Upper lobe of left lung (tissue), 6 donors: ENCODE measurements around the gene TMTC1. TPM values are rescaled to one million over a fixed set of nuclear protein-coding genes. Genes with fewer than 3 reads are reported as not detected.

Experiments used
- ATAC-seq, 2 donors: fragments of 200-7000 bp; cut with Tn5 transposase; one replicate each; pipeline ENCODE4 v1.9.1; 2022; ENCODE audit warnings: mild to moderate bottlenecking in 2 of 2, moderate library complexity in 2 of 2; ENCODE audit not compliant: low FRiP score in 2 of 2
- DNase-seq, 2 donors: peaks; one replicate each; pipeline ENCODE4 v3.0.0-alpha.2; 2019 to 2020
- H3K27ac ChIP-seq, 4 donors: fragments of 200-600 bp; sonication (generic); one replicate each; pipeline ENCODE4 v1.5.1; 2016 to 2019
- H3K27me3 ChIP-seq, 4 donors: fragments of 200-600 bp; sonication (generic); one replicate each; pipeline ENCODE4 v1.5.1; 2017 to 2019
- H3K36me3 ChIP-seq, 4 donors: fragments of 200-600 bp; sonication (generic); one replicate each; pipeline ENCODE4 v1.5.1; 2016 to 2019
- H3K4me1 ChIP-seq, 4 donors: fragments of 200-600 bp; sonication (generic); one replicate each; pipeline ENCODE4 v1.5.1; 2018 to 2019
- H3K4me3 ChIP-seq, 4 donors: fragments of 200-600 bp; sonication (generic); one replicate each; pipeline ENCODE4 v1.5.1; 2017 to 2019; ENCODE audit warnings: mild to moderate bottlenecking in 2 of 4, moderate library complexity in 1 of 4
- H3K9me3 ChIP-seq, 4 donors: fragments of 200-600 bp; sonication (generic); one replicate each; pipeline ENCODE4 v1.5.1; 2018 to 2019
- CTCF ChIP-seq, 6 experiments: fragments of 450-650 bp in 4 of 6; fragments of 200-600 bp in 2 of 6; sonication (generic) in 2 of 6; IDR thresholded peaks; one replicate each; pipeline ENCODE4 v1.5.1; 2016 to 2019; ENCODE audit warnings: antibody characterized with exemption in 6 of 6
- EP300 ChIP-seq, 4 donors: sonication (generic); formaldehyde crosslinking; IDR thresholded peaks; one replicate each; pipeline ENCODE4 v1.5.1; 2017; ENCODE audit warnings: antibody characterized with exemption in 4 of 4, control low read depth in 2 of 4
- POLR2A ChIP-seq, 4 donors: fragments of 450-650 bp; IDR thresholded peaks; one replicate each; pipeline ENCODE4 v1.5.1; 2016 to 2017; ENCODE audit warnings: antibody characterized with exemption in 4 of 4, mild to moderate bottlenecking in 2 of 4
- POLR2AphosphoS5 ChIP-seq, 2 donors: sonication (generic); formaldehyde crosslinking; IDR thresholded peaks; one replicate each; pipeline ENCODE4 v1.5.1; 2017; ENCODE audit warnings: antibody characterized with exemption in 2 of 2
- WGBS, 2 donors: methylation state at CpG; one replicate each; pipeline ENCODE4 v1.1.5; 2017 to 2018; 5-methylcytosine and 5-hydroxymethylcytosine counted together
- total RNA-seq, 6 donors: library from RNA; depleted of rRNA in 4 of 6; stranded (reverse); fragments of >200 nt in 4 of 6; gene quantifications; one replicate each; pipeline versions ENCODE4 v1.1.0 to v1.2.1, GENCODE V29; 2016 to 2021
- donor health status: DM: no; HTN: no; CAD: no; lungs with moderate emphysema.
- donor health status: DM: no; HTN: yes; CAD: no; lungs with severe emphysema.

Gene TMTC1
- total RNA-seq, 6 donors from 2014 or later: 25.1 to 39.3 (median 29.7) TPM

GRCh38 chr12:29451888-29452287, 331.9 kb downstream of the TMTC1 start:
- H3K27me3 ChIP-seq: no peaks in the 10 kb centered on the region
- no peaks in the 10 kb centered on the region for H3K4me1 ChIP-seq
- TF ChIP-seq POLR2A (IDR thresholded peaks at IDR 0.05) (no peak), EP300 (IDR thresholded peaks at IDR 0.05) (no peak), POLR2AphosphoS5 (IDR thresholded peaks at IDR 0.05) (no peak), CTCF (IDR thresholded peaks at IDR 0.05) (no peak)
- ATAC-seq (no peak), DNase-seq (no peak)
- H3K4me3 ChIP-seq: no peak overlapping the region
- H3K9me3 ChIP-seq: no peaks in the 10 kb centered on the region
- WGBS, 2 donors: 92 to 97% methylated on average over 2 of the region's 2 CpGs
- H3K36me3 ChIP-seq: no peaks in the 10 kb centered on the region
- H3K27ac ChIP-seq: no peak overlapping the region
